GM23248 (cell line): ENCODE data around the gene C6orf141. TPM values are rescaled to one million over a fixed set of nuclear protein-coding genes. Genes with fewer than 3 reads are reported as not detected.

Experiments used
- DNase-seq: peaks from one replicate; pipeline ENCODE4 v3.0.0-alpha.2; 2015
- H2AFZ ChIP-seq: fragments of 200-600 bp; sonication (generic); 2 replicates; pipeline ENCODE4 v1.6.1; 2016; ENCODE audit warnings: antibody characterized with exemption
- H3F3A ChIP-seq: fragments of 200-600 bp; sonication (generic); 2 replicates; pipeline ENCODE4 v1.6.1; 2016; ENCODE audit warnings: mild to moderate bottlenecking, antibody characterized with exemption, mixed run types; ENCODE audit not compliant: insufficient read depth
- H3K27ac ChIP-seq: fragments of 200-600 bp; sonication (generic); 2 replicates; pipeline ENCODE4 v1.5.1; 2016; ENCODE audit warnings: mild to moderate bottlenecking
- H3K27me3 ChIP-seq: fragments of 200-600 bp; sonication (generic); replicated peaks from 2 replicates; pipeline ENCODE4 v1.6.1; 2016; ENCODE audit warnings: mild to moderate bottlenecking; ENCODE audit not compliant: insufficient read depth
- H3K36me3 ChIP-seq: fragments of 200-600 bp; sonication (generic); 2 replicates; pipeline ENCODE4 v1.6.1; 2016; ENCODE audit warnings: low read depth, mild to moderate bottlenecking
- H3K4me1 ChIP-seq: fragments of 200-600 bp; sonication (generic); 2 replicates; pipeline ENCODE4 v1.6.1; 2016; ENCODE audit warnings: mild to moderate bottlenecking; ENCODE audit not compliant: insufficient read depth
- H3K4me2 ChIP-seq: fragments of 200-600 bp; sonication (generic); one replicate; pipeline ENCODE4 v1.6.1; 2016; ENCODE audit warnings: mild to moderate bottlenecking; ENCODE audit not compliant: unreplicated experiment
- H3K4me3 ChIP-seq: fragments of 200-600 bp; sonication (generic); 2 replicates; pipeline ENCODE4 v1.5.1; 2016; ENCODE audit warnings: mild to moderate bottlenecking
- H3K79me2 ChIP-seq: fragments of 200-600 bp; sonication (generic); 2 replicates; pipeline ENCODE4 v1.6.1; 2016; ENCODE audit warnings: mild to moderate bottlenecking; ENCODE audit not compliant: insufficient read depth
- H3K9ac ChIP-seq: fragments of 200-600 bp; sonication (generic); 2 replicates; pipeline ENCODE4 v1.6.1; 2016; ENCODE audit warnings: mild to moderate bottlenecking
- H3K9me2 ChIP-seq: fragments of 200-600 bp; sonication (generic); 2 replicates; pipeline ENCODE4 v1.6.1; 2016; ENCODE audit warnings: mixed run types, mild to moderate bottlenecking, moderate library complexity; ENCODE audit not compliant: insufficient read depth
- H3K9me3 ChIP-seq: fragments of 200-600 bp; sonication (generic); one replicate; pipeline ENCODE4 v1.6.1; 2017; ENCODE audit warnings: low read depth
- H4K20me1 ChIP-seq: fragments of 200-600 bp; sonication (generic); 2 replicates; pipeline ENCODE4 v1.6.0; 2016; ENCODE audit not compliant: insufficient read depth
- EZH2 ChIP-seq: fragments of 200-600 bp; sonication (generic); IDR thresholded peaks from 2 replicates; pipeline ENCODE4 v1.6.1; 2018; ENCODE audit warnings: antibody characterized with exemption, mild to moderate bottlenecking; ENCODE audit not compliant: insufficient read depth, poor library complexity, severe bottlenecking
- EZH2phosphoT487 ChIP-seq: fragments of 200-600 bp; sonication (generic); IDR thresholded peaks from 2 replicates; pipeline ENCODE4 v1.6.1; 2018; ENCODE audit warnings: antibody characterized with exemption, moderate library complexity, mild to moderate bottlenecking, low read depth; ENCODE audit not compliant: insufficient read depth
- WGBS, 2 experiments: methylation state at CpG; one replicate each; pipeline ENCODE4 v1.1.6; 2015 to 2017; ENCODE audit warnings: low lambda C conversion rate in 2 of 2, low coverage in 1 of 2; ENCODE audit errors: missing lambda C conversion rate in 2 of 2; 5-methylcytosine and 5-hydroxymethylcytosine counted together
- in situ Hi-C: fragments of 300-500 bp; cut with MboI; formaldehyde crosslinking; loops from 2 replicates; pipeline ENCODE4 v1.15.0; 2020
- polyA plus RNA-seq: library from polyadenylated mRNA; unstranded; fragments of >200 nt; fragmentation: Nextera tagmentation; extraction: Ambion mirVana; gene quantifications from 2 replicates; pipeline ENCODE4 v1.2.1, GENCODE V29; 2016
- total RNA-seq: library from RNA; depleted of rRNA; stranded (reverse); fragments of >200 nt; shearing (Covaris generic); gene quantifications from 2 replicates; pipeline ENCODE4 v1.2.3, GENCODE V29; 2014

The C6orf141 gene
- total and polyA plus RNA-seq, 2 experiments from 2014 or later, result not detected

DNA sequence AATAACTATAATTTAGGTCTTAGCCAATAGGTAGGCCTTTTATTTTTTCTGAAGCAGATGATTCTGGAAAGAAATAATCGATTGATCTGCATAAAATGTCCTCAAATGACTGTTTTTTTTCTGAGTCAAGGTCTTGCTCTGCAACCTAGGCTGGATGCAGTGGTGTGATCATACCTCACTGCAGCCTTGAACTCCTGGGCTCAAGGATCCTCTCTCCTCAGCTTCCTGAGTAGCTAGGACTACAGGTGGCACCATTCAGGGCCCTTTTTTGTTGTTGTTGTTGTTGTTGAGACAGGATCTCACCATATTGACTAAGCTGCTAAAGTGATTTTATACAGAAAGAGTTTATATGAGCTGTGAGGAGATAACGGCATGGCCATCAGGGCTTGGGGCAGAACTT, 32.5 kb upstream of the C6orf141 start:
- WGBS, 2 experiments, result 42 to 43% methylated on average over 2 of the region's 2 CpGs

GRCh38 chr6:49519660-49520059, 30.8 kb upstream of the C6orf141 start:
- H2AFZ ChIP-seq, result no peak overlapping the region
- H3K79me2 ChIP-seq, result no peaks in the 10 kb centered on the region
- no peak for DNase-seq
- H3K9me2 ChIP-seq, result no peaks in the 10 kb centered on the region
- no peaks in the 10 kb centered on the region for H3K36me3 ChIP-seq
- H3K4me3 ChIP-seq, result no peak overlapping the region
- H3K4me1 ChIP-seq, result no peaks in the 10 kb centered on the region
- in situ Hi-C loops, result no loop called here
- no peaks in the 10 kb centered on the region for H3K9me3 ChIP-seq
- H3K4me2 ChIP-seq, result no peak overlapping the region
- no peak for TF ChIP-seq EZH2phosphoT487
- no peak for TF ChIP-seq EZH2
- no peaks in the 10 kb centered on the region for H4K20me1 ChIP-seq
- no peak overlapping the region for H3K27ac ChIP-seq
- H3F3A ChIP-seq, result no peaks in the 10 kb centered on the region
- 12 to 16% methylated on average over 1 of the region's 1 CpG for WGBS, 2 experiments
- peaks cover 30% of the 10 kb centered on the region for H3K27me3 ChIP-seq
- no peak overlapping the region for H3K9ac ChIP-seq

More for the DNA sequence above, 32.5 kb upstream of the C6orf141 start:
- Histone ChIP-seq H3K36me3 (no peaks in the 10 kb centered on the region), H4K20me1 (no peaks in the 10 kb centered on the region), H3K9ac (no peak overlapping the region), H3K4me1 (no peaks in the 10 kb centered on the region), H3K4me2 (no peak overlapping the region), H3K4me3 (no peak overlapping the region), H3K27me3 (peaks cover 20% of the 10 kb centered on the region), H3F3A (no peaks in the 10 kb centered on the region), H3K27ac (no peak overlapping the region), H3K9me3 (no peaks in the 10 kb centered on the region), H3K79me2 (no peaks in the 10 kb centered on the region), H2AFZ (no peak overlapping the region), H3K9me2 (no peaks in the 10 kb centered on the region)
- in situ Hi-C loops, result no loop called here
- TF ChIP-seq EZH2, result no peak
- DNase-seq, result no peak

GRCh38 chr6:49522710-49523593, 27.5 kb upstream of the C6orf141 start:
- no peak for DNase-seq
- Histone ChIP-seq H3K9ac (no peak overlapping the region), H2AFZ (no peak overlapping the region), H3K9me3 (no peaks in the 10 kb centered on the region), H4K20me1 (no peaks in the 10 kb centered on the region), H3K79me2 (no peaks in the 10 kb centered on the region), H3K9me2 (no peaks in the 10 kb centered on the region), H3K4me3 (no peak overlapping the region), H3K27ac (no peak overlapping the region), H3F3A (no peaks in the 10 kb centered on the region), H3K4me1 (no peaks in the 10 kb centered on the region), H3K27me3 (peaks cover 30% of the 10 kb centered on the region), H3K4me2 (no peak overlapping the region), H3K36me3 (no peaks in the 10 kb centered on the region)
- in situ Hi-C loops, result no loop called here
- TF ChIP-seq EZH2, result no peak
- TF ChIP-seq EZH2phosphoT487, result no peak
- WGBS, 2 experiments, result 44 to 50% methylated on average over 7 of the region's 7 CpGs

DNA sequence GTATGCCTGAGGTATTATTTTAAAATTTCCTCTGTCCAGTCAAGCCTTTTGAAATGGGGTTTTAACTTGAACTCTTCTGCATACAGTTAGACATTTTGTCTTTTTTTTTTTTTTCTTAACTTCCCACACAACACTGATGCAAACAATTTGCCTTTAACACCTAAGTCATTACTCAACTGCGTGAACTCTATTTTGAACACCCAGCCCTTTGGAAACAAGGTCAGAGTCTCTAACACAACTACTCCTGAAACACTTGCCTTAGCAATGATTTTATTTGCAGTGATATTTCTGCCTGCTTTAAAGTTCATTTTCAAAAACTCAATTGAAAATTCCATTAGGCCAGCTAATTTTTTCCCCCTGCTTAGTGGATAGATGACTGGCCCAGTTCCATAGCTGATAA, 26.6 kb upstream of the C6orf141 start:
- H3K4me1 ChIP-seq, result no peaks in the 10 kb centered on the region
- no peak overlapping the region for H3K9ac ChIP-seq
- H3K36me3 ChIP-seq, result no peaks in the 10 kb centered on the region
- H3K4me2 ChIP-seq, result no peak overlapping the region
- peaks cover 30% of the 10 kb centered on the region for H3K27me3 ChIP-seq
- no peak overlapping the region for H3K4me3 ChIP-seq
- 45 to 48% methylated on average over 1 of the region's 1 CpG for WGBS, 2 experiments
- no peaks in the 10 kb centered on the region for H3K79me2 ChIP-seq
- no peak for DNase-seq
- no peaks in the 10 kb centered on the region for H3F3A ChIP-seq
- H3K27ac ChIP-seq, result no peak overlapping the region
- no peaks in the 10 kb centered on the region for H4K20me1 ChIP-seq
- in situ Hi-C loops, result no loop called here
- TF ChIP-seq EZH2phosphoT487, result no peak
- TF ChIP-seq EZH2, result no peak
- H3K9me3 ChIP-seq, result no peaks in the 10 kb centered on the region
- no peak overlapping the region for H2AFZ ChIP-seq
- no peaks in the 10 kb centered on the region for H3K9me2 ChIP-seq
